IMR-90 (cell line): Measurements from ENCODE around the gene PCDHGA12. TPM values are rescaled to one million over a fixed set of nuclear protein-coding genes. Genes with fewer than 3 reads are reported as not detected.
"Not testable (repeated sequence)": the region's sequence is repeated elsewhere in the genome, so short reads cannot be mapped to it uniquely, and the experiment has no call there.

Experiments
- ATAC-seq: fragments of 200-7000 bp; cut with Tn5 transposase; 2 replicates; pipeline ENCODE4 v1.9.1; 2020; ENCODE audit warnings: low read depth, mild to moderate bottlenecking, moderate library complexity
- BruUV-seq: library from RNA; stranded (reverse); fragments of 400-500 nt; replicated peaks from 2 replicates; lab custom pipeline; 2021; lab: Mats Ljungman, UMichigan
- CTCF ChIA-PET: fragments of 300-600 bp; formaldehyde crosslinking; extraction: SDS; loops from one replicate; lab custom pipeline; 2021; ENCODE audit warnings: antibody characterized with exemption; lab: Yijun Ruan, JAX
- POLR2A ChIA-PET: fragments of 300-600 bp; sonication (Branson Sonifier 250); formaldehyde crosslinking; loops from one replicate; lab custom pipeline; 2022; ENCODE audit warnings: antibody characterized with exemption; ENCODE audit not compliant: unreplicated experiment; lab: Charles Lee
- DNase-seq: peaks from one replicate; pipeline ENCODE4 v3.0.0; 2013
- H2AFZ ChIP-seq: replicated peaks from 2 replicates; pipeline ENCODE3; 2013; ENCODE audit warnings: low read length, mild to moderate bottlenecking; ENCODE audit not compliant: poor library complexity
- H2AK5ac ChIP-seq: 2 replicates; pipeline ENCODE4 v1.6.1; 2013; ENCODE audit warnings: low read depth, low read length, inconsistent platforms
- H2AK9ac ChIP-seq: replicated peaks from 2 replicates; pipeline ENCODE3; 2013; ENCODE audit warnings: mild to moderate bottlenecking, low read depth, low read length, moderate library complexity; ENCODE audit not compliant: poor library complexity
- H2BK120ac ChIP-seq: 2 replicates; pipeline ENCODE4 v1.6.1; 2013; ENCODE audit warnings: low read depth, low read length, inconsistent platforms
- H2BK15ac ChIP-seq: 3 replicates; pipeline ENCODE4 v1.6.1; 2013; ENCODE audit warnings: low read depth, low read length, inconsistent platforms
- H2BK20ac ChIP-seq: 2 replicates; pipeline ENCODE4 v1.6.1; 2013; ENCODE audit warnings: low read depth, mild to moderate bottlenecking, inconsistent platforms, low read length, moderate library complexity
- H2BK5ac ChIP-seq: 2 replicates; pipeline ENCODE4 v1.6.1; 2013; ENCODE audit warnings: mild to moderate bottlenecking, low read depth, low read length, inconsistent platforms; ENCODE audit not compliant: poor library complexity, severe bottlenecking
- H3K14ac ChIP-seq: replicated peaks from 2 replicates; pipeline ENCODE4 v1.6.1; 2013; ENCODE audit warnings: low read depth, low read length, inconsistent platforms
- H3K18ac ChIP-seq: 2 replicates; pipeline ENCODE4 v1.6.1; 2013; ENCODE audit warnings: low read depth, low read length, control low read depth
- H3K23ac ChIP-seq: 2 replicates; pipeline ENCODE4 v1.6.1; 2013; ENCODE audit warnings: low read depth, low read length, inconsistent platforms
- H3K27ac ChIP-seq: 2 replicates; pipeline ENCODE4 v1.5.1; 2013; ENCODE audit warnings: mild to moderate bottlenecking, control low read depth, low read length; ENCODE audit not compliant: insufficient read depth
- H3K27me3 ChIP-seq: 2 replicates; pipeline ENCODE4 v1.6.1; 2013; ENCODE audit warnings: low read length; ENCODE audit not compliant: control insufficient read depth, insufficient read depth
- H3K36me3 ChIP-seq: 2 replicates; pipeline ENCODE4 v1.6.1; 2013; ENCODE audit warnings: low read length, mixed read lengths; ENCODE audit not compliant: control insufficient read depth, insufficient read depth
- H3K4ac ChIP-seq: 2 replicates; pipeline ENCODE4 v1.6.1; 2013; ENCODE audit warnings: low read depth, low read length, inconsistent platforms
- H3K4me1 ChIP-seq: 2 replicates; pipeline ENCODE4 v1.6.1; 2013; ENCODE audit warnings: low read length, mixed read lengths; ENCODE audit not compliant: control insufficient read depth, insufficient read depth
- H3K4me2 ChIP-seq: 2 replicates; pipeline ENCODE4 v1.6.1; 2013; ENCODE audit warnings: low read depth, mild to moderate bottlenecking, control low read depth, low read length, moderate library complexity
- H3K4me3 ChIP-seq: 2 replicates; pipeline ENCODE4 v1.5.1; 2013; ENCODE audit warnings: low read depth, mild to moderate bottlenecking, control low read depth, low read length, moderate library complexity; ENCODE audit not compliant: insufficient read depth
- H3K56ac ChIP-seq: 2 replicates; pipeline ENCODE4 v1.6.1; 2013; ENCODE audit warnings: low read length, inconsistent platforms; ENCODE audit not compliant: insufficient read depth; ENCODE audit errors: extremely low read depth
- H3K79me1 ChIP-seq, 2 experiments: 2 replicates each; pipeline ENCODE4 v1.6.1; 2013; ENCODE audit warnings: low read length in 2 of 2, inconsistent platforms in 1 of 2, low read depth in 1 of 2
- H3K9ac ChIP-seq: 2 replicates; pipeline ENCODE4 v1.6.1; 2013; ENCODE audit warnings: low read depth, low read length, control low read depth
- H3K9me1 ChIP-seq: 2 replicates; pipeline ENCODE4 v1.6.1; 2013; ENCODE audit warnings: low read length, inconsistent platforms; ENCODE audit not compliant: insufficient read depth
- H3K9me3 ChIP-seq: 2 replicates; pipeline ENCODE4 v1.6.1; 2013; ENCODE audit warnings: low read length; ENCODE audit not compliant: control insufficient read depth, insufficient read depth
- H4K20me1 ChIP-seq: 2 replicates; pipeline ENCODE4 v1.6.1; 2013; ENCODE audit warnings: low read length, inconsistent platforms; ENCODE audit not compliant: insufficient read depth
- H4K5ac ChIP-seq: 2 replicates; pipeline ENCODE4 v1.6.1; 2013; ENCODE audit warnings: mild to moderate bottlenecking, low read depth, low read length, control low read depth
- H4K8ac ChIP-seq, 2 experiments: 2 replicates each; pipeline ENCODE4 v1.6.1; 2013; ENCODE audit warnings: low read depth in 2 of 2, low read length in 2 of 2, control low read depth in 1 of 2, inconsistent platforms in 1 of 2
- H4K91ac ChIP-seq: 2 replicates; pipeline ENCODE4 v1.6.1; 2013; ENCODE audit warnings: low read depth, low read length, inconsistent platforms; ENCODE audit not compliant: insufficient read depth
- WGBS, 2 experiments: methylation state at CpG; one replicate each; pipeline versions ENCODE4 v1.1.5 to v1.1.7; 2013; ENCODE audit warnings: missing lambda C conversion rate in 2 of 2; ENCODE audit not compliant: insufficient read length in 1 of 2; ENCODE audit errors: extremely low coverage in 2 of 2; 5-methylcytosine and 5-hydroxymethylcytosine counted together
- dilution Hi-C: fragments of 300-500 bp; cut with HindIII; formaldehyde crosslinking; loops from one replicate; pipeline ENCODE4 v1.14.3; 2018; ENCODE audit warnings: low sequenced_read_pairs; ENCODE audit not compliant: unreplicated experiment
- in situ Hi-C: fragments of 300-500 bp; cut with MboI; formaldehyde crosslinking; loops from 3 replicates; pipeline ENCODE4 v1.14.3; 2019; ENCODE audit warnings: low sequenced_read_pairs, inconsistent platforms, mixed read lengths
- intact Hi-C: fragments of 100-400 bp; cut with micrococcal nuclease; formaldehyde crosslinking; loops from 2 replicates; pipeline ENCODE4 v1.10.0; 2022
- polyA plus RNA-seq, 3 experiments: library from polyadenylated mRNA; depleted of rRNA; stranded (reverse); fragments of >200 nt; gene quantifications; 2 replicates each; pipeline ENCODE4 v1.2.3, GENCODE V29; 2012; ENCODE audit warnings: low replicate concordance in 1 of 3
- total RNA-seq: library from RNA; depleted of rRNA; stranded (reverse); fragments of >200 nt; gene quantifications from 2 replicates; pipeline ENCODE4 v1.2.3, GENCODE V29; 2012

Gene PCDHGA12
- total and polyA plus RNA-seq, 2 of the 4 experiments (the other 2 are of a cell fraction) = 7.9 to 8.8 TPM

GRCh38 chr5:141414548-141415274, 15.6 kb upstream of the PCDHGA12 start:
- H3K4ac ChIP-seq, H4K5ac ChIP-seq, H3K4me2 ChIP-seq, H3K14ac ChIP-seq, H3K27me3 ChIP-seq, H3K9ac ChIP-seq, H3K4me3 ChIP-seq, H3K27ac ChIP-seq, H3K23ac ChIP-seq, BruUV-seq, POLR2A ChIA-PET, H2BK120ac ChIP-seq, H2BK15ac ChIP-seq, H3K9me1 ChIP-seq, H4K91ac ChIP-seq, H3K18ac ChIP-seq, H2AK5ac ChIP-seq, H3K56ac ChIP-seq, ATAC-seq, H4K8ac ChIP-seq, H3K4me1 ChIP-seq, H2BK20ac ChIP-seq, H2AK9ac ChIP-seq, H4K20me1 ChIP-seq, dilution Hi-C loops, H2AFZ ChIP-seq, H2BK5ac ChIP-seq, DNase-seq: not testable (repeated sequence)
- intact Hi-C loops (loop anchor here (5.0 kb wide), 2 partner anchors 63 to 87 kb away; partner anchors contain the start of gene PCDHGC3), in situ Hi-C loops (loop anchor here (5.0 kb wide), 1 partner anchor 148 kb away; no protein-coding TSS in a partner anchor)
- H3K79me1 ChIP-seq = peaks cover 11 to 16% of the 10 kb centered on the region in 2 experiments
- 49% methylated on average over 11 of the region's 46 CpGs; no CpG with 5 or more reads in 1 of the 2 experiments for WGBS, 2 experiments
- peaks cover 17% of the 10 kb centered on the region for H3K36me3 ChIP-seq
- H3K9me3 ChIP-seq = peaks cover 50% of the 10 kb centered on the region
- CTCF ChIA-PET = interaction anchor here (2.6 kb wide), 1 partner anchor 144 kb away, joined by 25 read pairs; no protein-coding TSS in a partner anchor

- dilution Hi-C loops, H3K27ac ChIP-seq, H2AFZ ChIP-seq, H2BK15ac ChIP-seq, H2BK5ac ChIP-seq, H4K5ac ChIP-seq, H3K9me1 ChIP-seq, H3K4me1 ChIP-seq, CTCF ChIA-PET, H4K8ac ChIP-seq, H2AK9ac ChIP-seq, H3K4me2 ChIP-seq, H3K23ac ChIP-seq, H3K56ac ChIP-seq, H3K9ac ChIP-seq, H3K14ac ChIP-seq, H2AK5ac ChIP-seq, H2BK120ac ChIP-seq, H2BK20ac ChIP-seq, H3K4me3 ChIP-seq, BruUV-seq, H3K27me3 ChIP-seq, H4K20me1 ChIP-seq, ATAC-seq, DNase-seq, H4K91ac ChIP-seq, H3K4ac ChIP-seq, H3K18ac ChIP-seq, POLR2A ChIA-PET: not testable (repeated sequence)
- WGBS, 2 experiments = 57% methylated on average over 8 of the region's 24 CpGs; no CpG with 5 or more reads in 1 of the 2 experiments
- H3K36me3 ChIP-seq = peaks cover 17% of the 10 kb centered on the region
- H3K9me3 ChIP-seq = peaks cover 48% of the 10 kb centered on the region
- in situ Hi-C loops = loop anchor here (5.0 kb wide), 1 partner anchor 147 kb away; no protein-coding TSS in a partner anchor
- H3K79me1 ChIP-seq = peaks cover 11 to 16% of the 10 kb centered on the region in 2 experiments
- intact Hi-C loops = loop anchor here (5.0 kb wide), 1 partner anchor 62 kb away; the partner anchor contains the start of gene PCDHGC3
These were observed 15.1 kb upstream of the PCDHGA12 start for GRCh38 chr5:141415275-141415618.
